ENCODE measurements around the gene UBXN7.

The UBXN7 gene

DNA sequence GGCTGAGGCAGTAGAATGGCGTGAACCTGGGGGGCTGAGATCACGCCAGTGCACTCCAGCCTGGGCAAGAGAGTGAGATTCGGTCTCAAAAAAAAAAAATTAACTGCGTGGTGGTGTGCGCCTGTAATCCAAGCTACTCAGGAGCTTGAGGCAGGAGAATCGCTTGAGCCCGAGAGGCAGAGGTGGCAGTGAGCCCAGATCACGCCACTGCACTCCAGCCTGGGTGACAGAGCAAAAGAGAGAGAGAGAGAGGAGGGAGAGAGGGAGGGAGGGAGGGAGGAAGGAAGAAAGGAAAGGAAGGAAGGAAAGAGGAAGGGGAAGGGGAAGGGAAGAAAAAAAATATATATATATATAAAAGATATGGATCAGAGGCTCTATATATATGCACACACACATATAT is 100.1 kb downstream of the UBXN7 start:
- TF ChIP-seq, protein P1, sequence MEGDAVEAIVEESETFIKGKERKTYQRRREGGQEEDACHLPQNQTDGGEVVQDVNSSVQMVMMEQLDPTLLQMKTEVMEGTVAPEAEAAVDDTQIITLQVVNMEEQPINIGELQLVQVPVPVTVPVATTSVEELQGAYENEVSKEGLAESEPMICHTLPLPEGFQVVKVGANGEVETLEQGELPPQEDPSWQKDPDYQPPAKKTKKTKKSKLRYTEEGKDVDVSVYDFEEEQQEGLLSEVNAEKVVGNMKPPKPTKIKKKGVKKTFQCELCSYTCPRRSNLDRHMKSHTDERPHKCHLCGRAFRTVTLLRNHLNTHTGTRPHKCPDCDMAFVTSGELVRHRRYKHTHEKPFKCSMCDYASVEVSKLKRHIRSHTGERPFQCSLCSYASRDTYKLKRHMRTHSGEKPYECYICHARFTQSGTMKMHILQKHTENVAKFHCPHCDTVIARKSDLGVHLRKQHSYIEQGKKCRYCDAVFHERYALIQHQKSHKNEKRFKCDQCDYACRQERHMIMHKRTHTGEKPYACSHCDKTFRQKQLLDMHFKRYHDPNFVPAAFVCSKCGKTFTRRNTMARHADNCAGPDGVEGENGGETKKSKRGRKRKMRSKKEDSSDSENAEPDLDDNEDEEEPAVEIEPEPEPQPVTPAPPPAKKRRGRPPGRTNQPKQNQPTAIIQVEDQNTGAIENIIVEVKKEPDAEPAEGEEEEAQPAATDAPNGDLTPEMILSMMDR (conservative IDR thresholded peaks at IDR 0.05; ENCODE audit: low read depth, low read length), result no peak
- H3K4me3 ChIP-seq (ENCODE audit: low read depth, low read length), result no peak overlapping the region
- no peak for DNase-seq (ENCODE audit: low read depth)

DNA sequence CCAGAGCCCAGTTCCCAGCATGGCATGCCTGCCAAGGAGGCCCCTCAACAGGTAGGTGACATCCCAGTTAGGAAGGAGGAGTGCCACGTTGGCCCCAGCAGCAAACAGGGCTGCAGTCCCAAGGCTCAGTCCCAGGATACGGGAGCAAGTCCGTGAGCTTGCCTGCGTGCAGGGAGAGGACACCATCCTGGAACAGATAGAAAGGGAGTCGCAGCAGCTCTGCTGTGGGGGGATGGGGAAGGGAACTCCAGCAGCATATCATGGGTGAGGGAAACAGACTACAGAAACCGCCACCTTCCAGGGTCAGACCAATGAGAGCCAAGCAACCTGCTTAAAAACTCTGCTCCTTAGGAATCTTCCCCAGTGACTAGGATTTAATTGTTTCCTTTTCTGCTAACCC is 104.8 kb downstream of the UBXN7 start:
- TF ChIP-seq, protein P1 (conservative IDR thresholded peaks at IDR 0.05; ENCODE audit: low read depth, low read length), result no peak
- DNase-seq (ENCODE audit: low read depth), result peak; percentile 50
- no peak overlapping the region for H3K4me3 ChIP-seq (ENCODE audit: low read depth, low read length)

DNA sequence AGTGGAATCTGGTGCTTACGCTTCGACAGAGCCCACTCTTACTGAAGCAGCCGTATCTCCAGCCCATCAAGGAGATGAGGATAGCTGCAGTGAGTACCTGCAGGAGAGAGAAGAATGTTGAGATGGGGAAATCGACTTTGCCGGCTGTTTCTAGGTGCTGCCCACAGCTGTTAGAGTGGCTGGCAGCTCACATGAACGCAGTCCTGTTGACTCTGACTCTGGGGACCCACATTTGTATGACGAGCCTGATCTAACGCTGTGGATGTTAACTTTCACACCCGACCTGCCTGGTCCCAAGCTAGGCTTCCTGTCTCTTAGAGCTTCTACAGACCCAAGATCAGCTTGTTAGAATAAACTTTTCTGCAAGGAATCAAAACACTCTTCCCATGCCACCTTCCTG is 105.3 kb downstream of the UBXN7 start:
- no peak overlapping the region for H3K4me3 ChIP-seq (ENCODE audit: low read depth, low read length)
- no peak for DNase-seq (ENCODE audit: low read depth)
- TF ChIP-seq, protein P1 (conservative IDR thresholded peaks at IDR 0.05; ENCODE audit: low read depth, low read length), result no peak

DNA sequence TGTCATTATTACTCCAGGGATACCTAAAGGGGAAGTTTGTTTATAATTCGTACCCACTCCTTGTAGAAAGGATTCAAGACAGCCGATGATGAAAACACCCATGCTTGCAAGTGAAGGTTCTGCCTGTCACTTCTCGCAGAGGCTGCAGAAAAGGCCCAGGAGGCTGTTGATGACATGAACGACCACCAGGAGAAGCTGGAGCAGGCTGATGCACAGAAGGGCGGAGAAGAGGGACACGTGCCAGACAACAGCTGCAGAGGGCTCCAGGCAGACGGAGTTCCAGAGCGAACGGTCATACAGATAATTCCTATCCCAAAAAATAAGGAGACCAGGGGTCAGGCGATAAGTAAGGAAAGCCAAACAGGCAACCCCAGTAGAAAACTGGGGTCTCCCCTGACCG is 108.5 kb downstream of the UBXN7 start:
- H3K4me3 ChIP-seq (ENCODE audit: low read depth, low read length), result no peak overlapping the region
- DNase-seq (ENCODE audit: low read depth), result peak; percentile 55
- TF ChIP-seq, protein P1 (conservative IDR thresholded peaks at IDR 0.05; ENCODE audit: low read depth, low read length), result peak; percentile 57

DNA sequence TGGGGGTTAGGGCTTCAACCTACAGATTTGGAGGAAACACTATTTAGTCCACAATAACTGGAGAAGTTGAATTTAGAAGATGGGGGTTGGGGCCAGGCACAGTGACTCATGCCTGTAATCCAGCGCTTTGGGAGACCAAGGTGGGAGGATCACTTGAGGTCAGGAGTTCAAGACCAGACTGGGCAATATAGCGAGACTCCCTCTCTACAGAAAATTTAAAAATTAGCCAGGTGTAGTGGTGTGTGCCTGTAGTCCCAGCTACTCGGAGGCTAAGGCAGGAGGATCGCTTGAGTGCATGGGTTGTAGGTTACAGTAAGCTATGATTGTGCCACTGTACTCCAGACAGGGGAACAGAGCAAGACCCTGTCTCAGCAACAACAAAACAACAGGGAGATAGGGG is 109.2 kb downstream of the UBXN7 start:
- TF ChIP-seq, protein P1 (conservative IDR thresholded peaks at IDR 0.05; ENCODE audit: low read depth, low read length), result no peak
- no peak overlapping the region for H3K4me3 ChIP-seq (ENCODE audit: low read depth, low read length)
- DNase-seq (ENCODE audit: low read depth), result no peak

DNA sequence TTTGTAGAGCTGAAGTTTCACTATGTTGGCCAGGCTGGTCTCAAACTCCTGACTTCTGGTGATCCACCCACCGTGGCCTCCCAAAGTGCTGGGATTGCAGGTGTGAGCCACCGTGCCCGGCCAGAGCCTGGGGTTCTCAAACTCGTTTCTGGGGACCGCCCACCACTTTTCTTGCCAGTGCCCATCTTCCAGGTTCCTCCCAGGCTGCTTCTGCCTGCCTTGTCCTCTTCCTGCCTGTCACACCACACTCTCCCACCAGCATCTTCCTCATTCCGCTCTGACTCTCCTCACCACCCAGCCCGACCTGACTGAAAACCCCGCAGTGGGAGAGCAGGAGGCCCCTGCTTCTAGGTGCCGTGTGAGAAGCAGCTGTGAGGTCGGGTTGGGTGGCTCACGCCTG is 111.1 kb downstream of the UBXN7 start:
- no peak overlapping the region for H3K4me3 ChIP-seq (ENCODE audit: low read depth, low read length)
- no peak for DNase-seq (ENCODE audit: low read depth)
- TF ChIP-seq, protein P1 (conservative IDR thresholded peaks at IDR 0.05; ENCODE audit: low read depth, low read length), result no peak

DNA sequence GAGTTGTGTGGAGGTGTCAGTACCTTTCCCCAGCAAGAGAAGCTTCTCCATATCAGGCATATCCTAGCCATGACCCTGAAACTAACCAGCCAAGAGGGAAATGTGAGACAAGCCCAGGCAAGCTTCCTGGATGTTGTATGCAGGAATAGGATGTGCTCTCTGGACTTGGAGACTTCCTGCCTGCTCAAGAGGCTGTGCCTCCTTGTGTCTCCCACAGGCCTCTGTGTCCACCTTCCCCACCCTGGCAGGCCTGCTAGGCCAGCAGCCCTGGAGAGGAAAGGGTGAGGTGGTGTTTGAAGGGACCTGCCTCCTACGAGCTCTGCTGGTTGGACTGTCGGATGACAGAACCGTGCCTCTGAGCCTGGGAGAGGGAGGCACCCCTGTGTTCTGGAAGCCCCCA is 112.1 kb downstream of the UBXN7 start:
- TF ChIP-seq, protein P1 (conservative IDR thresholded peaks at IDR 0.05; ENCODE audit: low read depth, low read length), result no peak
- H3K4me3 ChIP-seq (ENCODE audit: low read depth, low read length), result no peak overlapping the region

More for the DNA sequence above, 112.1 kb downstream of the UBXN7 start:
- no peak for DNase-seq (ENCODE audit: low read depth)
